HG03066 (cell line): ENCODE results near the gene PBRM1.

ENCODE experiments used
- ATAC-seq: cut with Tn5 transposase; IDR thresholded peaks from one replicate; pipeline ENCODE4 v1.9.1; 2021; ENCODE audit warnings: low read depth; ENCODE audit not compliant: unreplicated experiment

Gene PBRM1

DNA sequence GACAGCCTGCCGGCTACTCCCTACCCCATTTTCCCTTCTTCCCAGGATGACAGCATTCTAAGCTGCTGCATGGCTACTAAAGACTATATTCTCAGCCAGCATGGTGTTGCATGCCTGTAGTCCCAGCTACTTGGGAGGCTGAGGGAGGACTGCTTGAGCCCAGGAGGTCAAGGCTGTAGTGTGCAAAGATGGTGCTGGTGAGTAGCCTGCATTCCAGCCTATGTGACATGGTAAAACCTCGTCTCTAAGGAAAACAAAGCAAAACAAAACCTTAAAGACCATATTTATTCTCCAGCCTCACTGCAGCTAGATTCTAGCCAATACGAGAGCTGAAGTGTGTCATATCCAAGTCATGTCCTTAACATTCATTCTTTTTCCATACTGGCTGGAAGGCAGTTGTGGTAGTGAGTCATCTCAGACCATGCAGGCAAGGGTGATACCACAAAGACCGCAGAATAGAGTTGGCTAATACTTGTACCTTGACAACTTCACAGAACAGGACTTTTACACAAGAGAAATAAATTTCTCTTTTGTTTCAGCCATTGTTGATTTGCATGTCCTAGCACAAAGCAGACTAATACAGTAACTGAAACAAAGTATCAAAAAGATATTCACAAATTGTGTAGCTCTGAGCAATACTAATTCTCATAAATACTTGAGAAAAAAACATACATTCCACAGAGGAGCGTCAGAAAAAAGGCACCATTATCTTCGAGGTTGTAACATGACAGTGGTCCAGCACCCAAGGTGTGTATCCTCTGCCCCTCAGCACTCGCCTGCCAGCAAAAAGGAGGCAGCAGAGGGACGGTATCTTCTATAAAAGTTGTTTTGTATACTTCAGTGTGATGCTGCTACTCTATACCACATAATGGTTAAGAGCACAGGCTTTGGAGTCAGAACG lies 14.8 kb downstream of the PBRM1 start:
- peak; percentile 79 for ATAC-seq

DNA sequence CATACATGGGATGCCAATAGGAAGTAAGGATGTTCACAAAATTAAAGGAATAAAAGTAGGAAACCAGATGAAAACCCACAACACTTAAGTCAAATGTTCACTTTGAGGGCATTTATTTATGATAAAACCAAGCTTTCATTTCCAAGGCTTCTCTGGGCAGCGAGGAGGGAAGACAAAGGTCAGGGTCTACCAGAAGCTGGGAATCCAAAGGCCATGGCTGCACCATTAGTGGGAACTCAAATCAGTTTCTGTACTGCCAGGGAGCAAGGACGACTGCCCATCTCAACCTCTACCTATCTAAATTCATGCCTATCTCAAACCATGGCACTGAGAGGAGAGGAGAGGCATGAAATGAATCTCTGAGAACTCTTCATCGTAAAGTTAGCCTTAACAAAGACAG lies 22.6 kb downstream of the PBRM1 start:
- no peak for ATAC-seq

DNA sequence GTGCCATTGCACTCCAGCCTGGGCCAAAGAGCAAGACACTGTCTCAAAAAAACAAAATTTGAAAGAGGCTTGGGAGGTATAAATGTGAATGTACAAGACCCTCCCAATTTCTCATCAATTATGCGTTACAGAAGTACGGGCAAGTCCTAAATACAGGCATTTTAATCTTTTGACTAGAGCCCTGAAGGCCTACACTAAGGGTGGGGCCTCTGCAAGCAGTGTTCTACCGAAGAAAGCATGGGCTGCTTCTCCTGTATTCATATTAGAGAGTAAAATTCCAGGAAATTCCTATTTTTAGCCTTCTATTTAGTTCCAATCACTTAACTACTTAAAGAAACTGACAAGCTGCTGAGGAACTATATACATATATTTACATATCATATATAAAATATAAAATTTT lies 25.7 kb downstream of the PBRM1 start:
- no peak for ATAC-seq

DNA sequence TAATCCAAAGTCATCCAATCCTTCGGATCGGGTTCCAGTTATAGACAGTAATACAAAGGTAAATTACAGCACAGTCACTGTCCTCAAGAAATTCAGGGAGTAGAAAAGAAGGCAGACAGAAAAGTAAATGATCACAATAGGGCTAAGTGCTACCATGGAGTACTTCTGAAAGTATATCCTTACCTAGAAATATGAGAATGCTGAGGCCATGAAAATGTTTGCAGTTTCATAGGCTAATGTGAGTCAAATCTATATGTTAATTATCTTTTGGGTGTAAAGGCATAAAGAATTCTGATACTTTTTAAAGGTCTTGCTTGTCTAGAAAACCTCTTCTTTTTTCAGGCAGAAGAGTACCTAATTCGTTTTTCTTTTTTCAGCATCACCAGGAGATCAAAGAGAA lies 29.8 kb downstream of the PBRM1 start:
- no peak for ATAC-seq

DNA sequence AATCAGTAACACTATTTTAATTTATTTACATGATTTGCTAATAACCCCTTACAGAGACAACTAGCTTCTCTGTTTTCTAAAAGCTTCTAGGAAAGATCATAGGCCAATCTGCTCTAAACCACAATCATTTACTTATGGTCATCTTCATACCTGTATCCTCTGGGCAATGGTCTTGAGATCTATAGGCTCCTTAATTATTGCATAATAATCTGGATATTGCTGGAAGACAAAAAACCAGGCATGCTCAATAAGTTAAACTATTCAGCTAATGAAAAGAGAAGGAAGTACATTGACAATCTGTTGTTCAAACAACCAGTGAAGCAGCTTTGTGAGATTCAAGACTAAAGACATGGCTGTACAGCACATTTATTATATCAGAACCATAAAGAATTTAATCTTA lies 34.1 kb downstream of the PBRM1 start:
- ATAC-seq, result no peak

DNA sequence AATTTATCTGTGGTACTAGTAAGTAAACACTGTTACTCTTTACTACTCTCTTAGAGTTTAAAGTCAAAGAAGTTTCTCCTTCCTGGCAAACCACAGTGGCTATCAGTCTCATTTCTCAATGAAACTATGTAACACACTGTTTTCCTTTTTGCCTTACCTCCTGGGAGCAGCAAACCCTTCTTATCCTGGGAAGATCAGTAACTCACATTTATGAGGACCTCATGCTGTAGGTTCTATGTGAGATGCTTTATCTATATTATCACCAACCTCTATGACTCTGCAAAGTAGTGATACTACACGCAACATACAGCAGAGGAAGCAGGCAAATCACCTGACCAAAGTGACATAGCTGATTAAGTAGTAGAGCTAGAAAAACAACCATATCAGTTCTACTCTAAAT lies 35.3 kb downstream of the PBRM1 start:
- no peak for ATAC-seq

DNA sequence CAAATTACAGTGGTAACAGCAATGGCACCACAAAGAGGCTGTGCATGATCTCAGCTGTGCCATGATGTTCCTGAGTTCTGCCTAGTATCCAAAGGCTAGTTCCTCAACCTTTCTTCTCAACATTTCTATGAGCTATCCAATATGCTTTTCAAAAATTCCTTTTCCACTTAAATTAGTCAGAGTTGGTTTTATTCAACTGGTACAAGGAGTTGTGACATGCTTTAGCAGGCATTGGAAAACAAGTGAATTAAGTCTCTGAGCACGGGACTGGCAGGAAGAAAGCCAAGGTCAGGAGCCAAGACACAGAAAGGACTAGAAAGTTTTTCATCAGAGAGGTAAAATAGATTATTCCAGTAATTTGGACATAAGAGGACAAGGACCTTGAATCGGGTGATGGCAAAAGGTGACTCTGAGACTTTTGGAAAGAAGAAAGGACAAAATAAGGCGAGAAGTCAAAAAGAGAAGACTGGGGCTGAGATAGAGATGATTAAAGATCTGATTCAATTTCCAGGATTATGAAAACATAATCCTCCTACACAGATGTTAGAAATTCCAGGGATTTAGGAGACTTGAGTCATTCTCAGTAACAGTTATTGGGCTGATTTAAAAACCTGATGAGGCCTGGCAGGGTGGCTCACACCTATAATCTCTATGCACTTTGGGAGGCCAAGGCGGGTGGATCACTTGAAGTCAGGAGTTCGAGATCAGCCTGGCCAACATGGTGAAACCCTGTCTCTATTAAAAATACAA lies 36.1 kb downstream of the PBRM1 start:
- no peak for ATAC-seq

DNA sequence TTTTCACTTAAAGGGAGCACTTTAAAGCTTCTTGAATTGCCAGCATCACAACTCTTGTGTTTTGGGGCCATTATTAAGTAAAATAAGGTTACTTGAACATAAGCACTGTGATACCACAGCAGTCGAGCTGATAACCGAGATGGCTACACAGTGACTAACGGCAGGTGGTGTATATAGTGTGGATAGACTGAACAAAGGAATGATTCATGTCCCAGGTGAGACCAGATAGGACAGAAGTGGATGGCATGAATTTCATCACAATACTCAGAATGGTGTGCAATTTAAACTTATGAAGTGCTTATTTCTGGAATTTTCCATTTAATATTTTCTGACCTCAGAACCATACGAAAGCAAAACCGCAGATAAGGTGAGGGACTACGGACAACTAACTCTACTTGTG lies 40.2 kb downstream of the PBRM1 start:
- no peak for ATAC-seq

DNA sequence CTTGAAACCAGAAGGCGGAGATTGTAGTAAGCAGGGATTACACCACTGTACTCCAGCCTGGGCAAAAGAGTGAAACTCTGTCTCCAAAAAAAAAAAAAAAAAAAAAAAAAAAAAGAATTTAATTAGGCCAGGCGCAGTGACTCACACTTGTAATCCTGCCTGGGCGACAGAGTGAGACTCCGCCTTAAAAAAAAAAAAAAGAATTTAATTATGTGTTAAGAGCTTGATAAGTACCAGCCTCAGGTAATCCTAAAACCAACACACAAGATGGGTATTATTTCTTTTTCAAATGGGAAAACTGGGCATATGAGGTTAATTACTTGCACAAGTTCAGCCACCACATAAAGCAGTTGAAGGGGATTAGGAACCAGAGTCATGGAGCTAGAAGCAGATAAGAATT lies 49.0 kb downstream of the PBRM1 start:
- ATAC-seq, result no peak

DNA sequence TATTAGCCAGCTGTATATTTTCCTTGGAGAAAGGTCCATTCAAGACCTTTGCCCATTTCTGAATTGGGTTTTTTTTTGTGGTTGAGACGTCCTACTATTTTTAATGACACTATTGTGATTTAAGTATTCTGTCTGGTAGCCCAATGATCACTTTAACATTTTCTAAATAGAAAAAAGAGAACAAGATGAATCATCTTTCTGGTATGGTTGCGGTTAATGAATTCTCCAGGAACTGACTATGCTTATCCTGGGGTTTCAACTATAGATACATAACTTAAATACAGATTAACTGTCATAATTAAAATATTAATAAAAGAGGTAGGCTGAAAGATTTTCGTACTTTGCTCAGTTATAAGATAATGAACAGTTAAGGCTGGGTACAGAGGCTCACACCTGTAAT lies 51.9 kb downstream of the PBRM1 start:
- no peak for ATAC-seq

DNA sequence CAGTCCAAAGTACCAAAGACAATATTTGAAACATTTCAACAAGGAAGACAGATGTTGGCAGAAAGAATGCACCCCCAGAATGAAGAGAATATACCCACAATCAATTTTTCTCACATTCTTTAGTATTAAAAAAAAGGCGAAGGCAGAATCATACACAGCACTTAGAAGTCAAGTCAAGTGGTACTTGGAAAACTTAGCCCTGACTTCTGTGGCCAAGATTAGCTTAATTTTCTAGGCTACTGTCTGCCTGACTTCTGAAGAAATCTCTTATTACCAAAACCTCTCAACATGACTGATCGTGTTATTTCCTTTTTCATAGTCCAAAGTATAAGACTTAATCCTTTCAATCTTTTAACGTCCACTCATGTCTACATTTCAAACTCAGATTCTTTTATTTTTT lies 60.7 kb downstream of the PBRM1 start:
- ATAC-seq, result no peak

DNA sequence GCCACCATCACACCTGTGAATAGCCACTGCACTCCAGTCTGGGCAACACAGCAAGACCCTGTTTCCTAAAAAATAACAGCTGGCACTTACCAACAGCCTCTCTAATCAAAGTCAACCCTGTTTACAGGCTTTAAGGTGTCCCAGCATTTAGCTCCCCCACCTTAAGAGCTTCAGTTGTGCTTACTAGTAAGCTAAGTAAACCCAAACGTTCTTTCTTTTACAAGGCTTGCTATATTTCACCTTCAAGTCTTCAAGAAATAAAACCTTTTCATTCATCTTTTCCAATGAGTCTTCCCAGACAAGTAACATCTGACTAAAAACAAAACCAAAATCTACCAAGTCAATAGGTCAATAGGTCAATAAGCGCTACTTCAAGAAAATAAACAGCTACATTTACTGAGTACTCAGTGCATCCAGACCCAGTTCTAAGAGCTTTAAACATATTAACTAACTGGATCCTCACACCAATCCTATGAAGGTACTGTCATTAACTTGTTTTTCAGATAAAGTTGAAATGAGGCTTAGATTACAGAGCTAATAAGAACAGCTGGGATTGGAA lies 62.4 kb downstream of the PBRM1 start:
- ATAC-seq, result no peak

DNA sequence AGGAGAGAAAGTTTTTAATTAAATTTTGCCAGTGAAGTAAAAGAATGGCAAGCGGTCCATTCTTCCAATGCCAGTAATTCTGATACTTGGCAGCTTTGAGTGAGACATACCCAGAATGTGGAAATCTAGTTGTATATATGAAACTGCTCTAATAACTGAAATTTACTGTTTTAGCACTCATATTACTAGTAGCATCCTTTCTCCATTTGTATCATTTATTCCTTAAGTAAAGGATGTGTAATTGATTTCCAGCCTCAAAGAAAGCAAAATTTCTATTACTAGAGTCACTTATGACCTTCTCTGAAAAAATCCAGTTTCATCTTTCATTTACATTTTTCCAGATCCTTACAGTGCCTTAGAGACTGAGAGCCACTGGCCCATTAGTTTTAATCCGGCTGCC lies 65.1 kb downstream of the PBRM1 start:
- ATAC-seq, result no peak

DNA sequence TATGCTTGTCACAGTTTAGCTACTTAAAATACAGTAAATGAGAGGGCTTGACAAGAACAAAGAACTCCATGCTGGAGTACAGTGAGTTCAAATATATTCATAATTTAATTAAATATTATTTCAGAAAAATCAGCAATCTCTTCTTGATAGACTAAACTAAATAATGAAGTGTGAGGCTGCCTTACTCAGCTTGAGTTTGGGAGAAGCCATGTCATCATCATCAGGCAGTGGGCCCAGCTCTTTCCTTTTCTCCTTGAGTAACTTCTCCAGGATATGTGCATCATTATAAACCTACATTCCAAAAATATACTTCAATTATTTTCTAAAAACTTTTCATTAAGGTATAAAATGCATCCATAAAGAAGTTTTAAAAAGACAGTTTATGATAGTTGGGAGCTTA lies 70.5 kb downstream of the PBRM1 start:
- no peak for ATAC-seq

DNA sequence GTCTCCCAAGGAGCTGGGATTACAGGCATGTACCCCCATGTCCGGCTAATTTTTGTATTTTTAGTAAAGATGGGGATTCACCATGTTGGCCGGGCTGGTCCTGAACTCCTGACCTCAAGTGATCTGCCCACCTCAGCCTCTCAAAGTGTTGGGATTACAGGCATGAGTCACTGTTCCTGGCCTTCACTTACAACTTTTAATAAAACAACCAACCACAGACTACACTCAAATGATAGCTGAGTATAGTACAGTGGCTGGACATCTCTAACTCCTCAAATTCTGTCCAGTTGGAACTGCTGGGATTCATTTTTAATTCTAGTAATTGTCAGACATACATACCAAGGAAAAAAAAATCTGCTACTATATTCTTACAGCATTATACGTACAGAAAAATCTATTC lies 71.0 kb downstream of the PBRM1 start:
- no peak for ATAC-seq

DNA sequence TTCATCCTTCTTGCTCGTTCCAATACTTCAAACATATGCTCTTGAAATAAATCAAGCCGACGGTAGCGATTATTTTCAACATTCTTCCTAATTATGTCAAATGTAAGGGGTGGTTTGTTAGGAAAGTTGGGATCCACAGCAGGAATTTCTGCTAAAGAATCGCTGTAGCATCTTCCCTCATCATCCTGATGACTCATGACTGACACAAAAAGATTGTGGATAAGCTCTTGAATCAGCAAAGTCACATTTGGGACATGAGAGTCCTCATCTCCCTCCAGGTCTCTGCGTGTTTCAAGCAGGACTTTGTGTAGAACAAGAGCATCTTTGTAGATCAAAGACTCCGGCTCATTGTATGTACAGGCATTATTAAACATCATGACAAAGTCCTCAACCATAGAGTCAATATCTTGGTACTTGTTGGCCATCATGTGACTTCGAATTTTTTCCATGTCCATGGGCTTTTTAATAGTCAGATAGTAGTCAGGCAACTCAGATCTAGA lies 76.3 kb downstream of the PBRM1 start:
- ATAC-seq, result no peak

DNA sequence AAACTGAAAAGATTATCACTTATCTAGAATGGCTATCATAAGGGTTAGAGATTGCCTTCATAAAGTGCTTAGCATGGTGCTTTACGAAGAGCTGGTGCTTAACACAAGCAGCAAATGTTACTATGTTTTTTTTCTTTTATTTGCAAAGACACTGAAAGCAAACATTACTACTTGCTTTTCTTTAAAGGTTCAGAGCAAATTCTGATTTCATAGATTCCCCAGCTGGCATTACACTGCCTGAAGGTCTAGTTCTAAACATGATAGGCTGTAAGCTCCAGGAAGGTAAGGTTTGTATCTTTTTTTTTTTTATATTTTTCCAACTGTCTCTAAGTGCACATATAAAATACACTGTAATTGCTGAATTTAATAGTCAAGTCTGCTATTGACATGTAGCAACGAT lies 77.4 kb downstream of the PBRM1 start:
- no peak for ATAC-seq

DNA sequence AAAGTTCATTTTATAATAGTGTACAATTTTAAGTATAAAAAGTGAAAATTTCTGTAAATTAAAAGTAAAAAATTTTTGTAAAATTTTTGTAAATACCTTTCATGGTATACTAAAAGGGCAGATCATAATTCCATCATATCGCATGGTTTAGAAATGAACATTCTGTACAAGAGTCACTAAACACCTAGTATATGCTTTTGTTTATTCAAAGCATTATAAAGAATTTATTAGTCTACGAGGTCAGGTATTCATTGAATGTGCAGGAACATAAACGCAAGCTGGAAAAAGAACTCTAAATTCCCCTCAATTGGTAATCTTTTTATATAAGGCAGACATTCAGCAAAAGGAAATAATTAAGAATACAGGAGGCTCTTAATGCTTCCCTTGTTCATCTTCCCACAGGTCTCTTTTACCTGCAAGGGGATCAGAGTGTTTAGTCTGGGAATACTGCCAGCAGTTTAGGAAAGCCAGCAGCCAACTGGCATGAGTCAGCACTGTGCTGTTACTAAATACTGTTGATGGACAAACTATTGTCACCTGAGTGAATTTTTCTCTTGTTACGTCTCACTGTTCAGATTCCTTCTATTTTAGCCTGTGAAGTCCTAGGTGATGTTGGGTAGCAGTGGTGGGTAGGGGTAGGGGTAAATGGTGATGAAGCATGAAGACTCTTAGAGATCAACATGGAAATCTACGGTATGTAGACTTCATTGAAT lies 79.2 kb downstream of the PBRM1 start:
- no peak for ATAC-seq

DNA sequence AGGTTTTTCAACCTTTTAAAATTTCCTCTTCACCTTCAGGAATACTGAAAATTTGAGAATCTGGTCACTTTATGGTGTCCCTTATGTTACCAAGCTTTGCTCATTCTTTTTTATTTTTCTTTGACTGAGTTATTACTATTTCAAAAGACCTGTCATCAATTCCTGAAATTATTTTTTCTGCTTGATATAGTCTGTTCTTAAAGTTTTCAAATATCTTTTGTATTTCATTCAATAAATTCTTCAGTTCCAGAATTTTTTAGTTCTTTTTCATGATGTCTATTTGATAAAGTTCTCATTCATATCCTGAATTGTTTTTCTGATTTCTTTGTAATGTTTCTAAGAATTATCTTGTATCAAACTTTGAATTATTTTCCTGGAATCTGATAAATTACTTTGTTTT lies 85.5 kb downstream of the PBRM1 start:
- no peak for ATAC-seq

DNA sequence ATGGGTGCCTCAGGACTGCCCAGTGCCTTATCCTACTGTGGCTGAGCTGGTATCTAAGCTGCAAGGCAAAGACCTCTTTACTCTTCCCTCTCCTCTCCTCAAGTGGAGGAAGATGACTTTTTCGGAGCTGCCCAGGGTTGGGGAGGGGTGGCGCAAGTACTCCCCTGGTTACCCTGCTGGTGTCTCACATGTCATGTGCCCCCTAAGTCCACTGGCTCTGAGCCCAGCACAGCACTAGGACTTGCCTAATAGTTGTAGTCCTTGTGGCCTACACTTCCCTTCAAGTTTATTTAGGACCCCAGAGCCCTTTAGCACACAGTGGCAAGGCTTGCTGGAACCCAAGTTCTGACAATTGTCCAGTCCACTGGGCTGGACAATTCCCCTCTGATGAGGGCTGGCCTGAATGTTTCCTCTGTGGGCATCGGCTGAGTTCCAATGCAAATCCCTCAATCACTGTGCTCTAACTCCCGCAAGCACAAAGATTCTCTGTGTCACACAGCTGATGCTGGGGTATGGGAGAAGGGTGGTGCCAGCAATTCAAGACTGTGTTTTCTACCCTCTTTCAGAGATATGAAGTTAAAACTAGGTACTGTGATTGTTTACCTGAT lies 89.0 kb downstream of the PBRM1 start:
- ATAC-seq, result no peak

DNA sequence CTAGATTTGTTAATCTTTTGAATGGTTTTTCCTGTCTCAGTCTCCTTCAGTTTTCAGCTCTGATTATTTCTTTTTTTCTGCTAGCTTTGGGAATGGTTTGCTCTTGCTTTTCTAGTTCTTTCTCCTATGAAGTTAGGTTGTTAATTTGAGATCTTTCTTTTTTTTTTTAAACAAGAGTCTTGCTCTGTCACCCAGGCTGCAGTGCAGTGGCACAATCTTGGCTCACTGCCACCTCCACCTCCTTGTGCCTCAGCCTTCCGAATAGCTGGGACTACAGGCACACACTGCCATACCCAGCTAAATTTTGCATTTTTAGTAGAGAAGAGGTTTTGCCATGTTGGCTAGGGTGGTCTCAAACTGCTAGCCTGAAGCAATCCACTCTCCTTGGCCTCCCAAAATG lies 92.6 kb downstream of the PBRM1 start:
- no peak for ATAC-seq
